Stimulated activated CD8-positive, alpha-beta memory T cell treated with anti-CD3 and anti-CD28 coated beads, Interleukin-12 subunit alpha, Interleukin-12 subunit beta, amount 100 ng/mL, for 24 hours (primary cell): ENCODE data around the gene POLR2H.

Experiments
- DNase-seq: peaks from one replicate; pipeline ENCODE4 v3.0.0-alpha.2; 2020; ENCODE audit errors: extremely low read depth

POLR2H gene

GRCh38 chr3:184352149-184352785 is 9.2 kb upstream of the POLR2H start:
- DNase-seq = no peak

- DNase-seq = no peak
Observed at GRCh38 chr3:184352897-184353545, 8.5 kb upstream of the POLR2H start.

- DNase-seq = no peak
Observed at GRCh38 chr3:184353546-184353941, 8.0 kb upstream of the POLR2H start.

GRCh38 chr3:184354121-184354728 is 7.3 kb upstream of the POLR2H start:
- DNase-seq = no peak

GRCh38 chr3:184354754-184355153 is 6.8 kb upstream of the POLR2H start:
- DNase-seq = no peak

GRCh38 chr3:184355261-184356040 is 6.1 kb upstream of the POLR2H start:
- no peak for DNase-seq

GRCh38 chr3:184357248-184358123 is 4.0 kb upstream of the POLR2H start:
- DNase-seq = no peak

GRCh38 chr3:184358124-184358767 is 3.3 kb upstream of the POLR2H start:
- no peak for DNase-seq

GRCh38 chr3:184358921-184359350 is 2.6 kb upstream of the POLR2H start:
- no peak for DNase-seq

GRCh38 chr3:184359610-184360009 is 1.9 kb upstream of the POLR2H start:
- DNase-seq = no peak

- no peak for DNase-seq
Observed at GRCh38 chr3:184360070-184360928, 1.2 kb upstream of the POLR2H start.

- DNase-seq = no peak
Observed at GRCh38 chr3:184360929-184361531, 480 bp upstream of the POLR2H start.

GRCh38 chr3:184361932-184362667 is 590 bp downstream of the POLR2H start:
- DNase-seq = no peak

- peak; percentile 86 for DNase-seq
Observed at GRCh38 chr3:184362668-184363546, 1.4 kb downstream of the POLR2H start.

- no peak for DNase-seq
Observed at GRCh38 chr3:184366619-184367289, 5.2 kb downstream of the POLR2H start.

GRCh38 chr3:184368116-184368515 is 6.6 kb downstream of the POLR2H start:
- no peak for DNase-seq

- no peak for DNase-seq
Observed at GRCh38 chr3:184368586-184369183, 7.2 kb downstream of the POLR2H start.
